ENCODE measurements around the gene MMP8.

MMP8 gene, protein sequence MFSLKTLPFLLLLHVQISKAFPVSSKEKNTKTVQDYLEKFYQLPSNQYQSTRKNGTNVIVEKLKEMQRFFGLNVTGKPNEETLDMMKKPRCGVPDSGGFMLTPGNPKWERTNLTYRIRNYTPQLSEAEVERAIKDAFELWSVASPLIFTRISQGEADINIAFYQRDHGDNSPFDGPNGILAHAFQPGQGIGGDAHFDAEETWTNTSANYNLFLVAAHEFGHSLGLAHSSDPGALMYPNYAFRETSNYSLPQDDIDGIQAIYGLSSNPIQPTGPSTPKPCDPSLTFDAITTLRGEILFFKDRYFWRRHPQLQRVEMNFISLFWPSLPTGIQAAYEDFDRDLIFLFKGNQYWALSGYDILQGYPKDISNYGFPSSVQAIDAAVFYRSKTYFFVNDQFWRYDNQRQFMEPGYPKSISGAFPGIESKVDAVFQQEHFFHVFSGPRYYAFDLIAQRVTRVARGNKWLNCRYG

DNA sequence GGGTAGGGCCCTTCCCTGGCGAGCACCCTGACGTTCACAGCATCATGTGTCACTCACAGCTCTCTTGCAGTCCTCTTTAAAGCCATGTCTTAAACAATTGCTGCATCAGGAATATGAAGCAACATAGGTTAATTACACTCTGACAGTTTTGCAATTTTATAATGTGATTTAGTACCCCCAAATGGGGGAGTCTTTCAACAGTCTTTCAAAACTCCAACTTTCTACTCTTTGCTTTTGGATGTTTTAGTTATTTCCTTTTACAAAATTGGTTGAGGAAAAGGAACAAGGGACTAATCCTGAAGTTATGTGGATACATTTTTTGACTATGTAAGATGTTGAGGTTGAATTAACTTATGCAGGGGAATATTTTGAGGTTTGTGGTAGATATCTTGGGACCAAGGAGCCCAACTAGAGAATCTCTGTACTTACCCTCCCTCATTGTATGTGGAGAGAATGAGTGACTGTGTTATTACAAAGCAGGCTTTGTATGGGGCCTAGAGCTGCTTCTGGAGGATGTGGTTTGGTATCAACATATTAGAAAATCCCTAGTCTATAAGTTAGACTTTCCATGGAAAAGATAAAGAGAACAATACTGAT is at the start of gene MMP8:
TSS of gene MMP8 (minus strand) at position 51 of the 597 bp plus-strand sequence. CDS start 99 bp downstream, outside the sequence.
- Histone ChIP-seq H3K4me1 (ENCODE audit: control insufficient read depth, insufficient read depth, low read length) (no peaks in the 10 kb centered on the region), H3K4me3 (ENCODE audit: low read depth, low read length) (no peak within 1 kb of the TSS), H3K27me3 (ENCODE audit: control insufficient read depth, insufficient read depth, low read length) (no peaks in the 10 kb centered on the region), H3K36me3 (ENCODE audit: control insufficient read depth, insufficient read depth, low read length) (no peaks in the 10 kb centered on the region), H3K9ac (ENCODE audit: low read length) (no peak within 1 kb of the TSS), H3K27ac (ENCODE audit: low read depth, low read length) (no peak within 1 kb of the TSS), H3K9me3 (ENCODE audit: control insufficient read depth, insufficient read depth, low read depth, low read length) (0 out of 2 replicates have a peak, but pooled peaks cover 3% of the 10 kb centered on the region)

DNA sequence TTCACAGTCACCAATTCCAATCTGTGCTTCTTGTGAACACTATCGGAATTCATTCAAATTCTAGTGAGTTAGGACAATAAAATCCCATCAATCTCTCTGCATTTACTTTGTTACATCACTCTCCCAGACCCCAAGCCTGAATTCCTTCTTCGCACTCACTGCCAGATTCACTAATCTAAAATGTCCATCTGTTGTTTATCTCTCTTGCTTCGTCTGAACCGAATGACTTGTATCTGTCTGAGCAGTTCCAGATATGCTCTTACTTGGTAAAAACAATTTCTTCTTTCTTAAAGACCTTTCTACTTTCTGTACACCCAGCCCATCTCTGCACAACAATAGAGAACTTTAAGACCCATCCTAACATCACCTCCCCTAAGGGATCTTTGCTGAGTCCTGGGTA is 48.6 kb upstream of the MMP8 start:
- Histone ChIP-seq H3K9me3 (ENCODE audit: control insufficient read depth, insufficient read depth, low read depth, low read length) (no peaks in the 10 kb centered on the region), H3K4me3 (ENCODE audit: low read depth, low read length) (no peak overlapping the region), H3K9ac (ENCODE audit: low read length) (no peak overlapping the region), H3K27me3 (ENCODE audit: control insufficient read depth, insufficient read depth, low read length) (no peaks in the 10 kb centered on the region), H3K4me1 (ENCODE audit: control insufficient read depth, insufficient read depth, low read length) (no peaks in the 10 kb centered on the region), H3K36me3 (ENCODE audit: control insufficient read depth, insufficient read depth, low read length) (no peaks in the 10 kb centered on the region), H3K27ac (ENCODE audit: low read depth, low read length) (no peak overlapping the region)

DNA sequence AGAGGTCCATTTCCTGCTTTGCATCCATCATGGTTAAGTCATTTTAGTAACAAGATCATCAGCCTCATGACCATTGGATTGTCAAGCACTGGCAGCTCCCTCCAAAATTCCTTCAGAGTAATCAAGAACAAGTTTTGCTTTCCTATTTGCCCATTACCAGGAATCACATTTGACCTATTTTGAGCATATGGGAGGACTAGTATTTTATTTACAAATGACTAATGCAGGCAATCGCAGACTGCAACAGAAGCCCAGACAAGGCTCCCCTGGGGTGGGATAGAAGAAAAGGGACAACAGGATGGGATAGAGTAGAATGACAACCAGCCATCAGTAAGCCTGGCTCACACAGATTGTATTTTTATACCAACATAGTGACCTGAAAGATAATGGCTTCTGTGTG is 46.6 kb upstream of the MMP8 start:
- Histone ChIP-seq H3K9me3 (ENCODE audit: control insufficient read depth, insufficient read depth, low read depth, low read length) (no peaks in the 10 kb centered on the region), H3K4me3 (ENCODE audit: low read depth, low read length) (no peak overlapping the region), H3K36me3 (ENCODE audit: control insufficient read depth, insufficient read depth, low read length) (no peaks in the 10 kb centered on the region), H3K27me3 (ENCODE audit: control insufficient read depth, insufficient read depth, low read length) (no peaks in the 10 kb centered on the region), H3K4me1 (ENCODE audit: control insufficient read depth, insufficient read depth, low read length) (no peaks in the 10 kb centered on the region), H3K9ac (ENCODE audit: low read length) (no peak overlapping the region), H3K27ac (ENCODE audit: low read depth, low read length) (no peak overlapping the region)

DNA sequence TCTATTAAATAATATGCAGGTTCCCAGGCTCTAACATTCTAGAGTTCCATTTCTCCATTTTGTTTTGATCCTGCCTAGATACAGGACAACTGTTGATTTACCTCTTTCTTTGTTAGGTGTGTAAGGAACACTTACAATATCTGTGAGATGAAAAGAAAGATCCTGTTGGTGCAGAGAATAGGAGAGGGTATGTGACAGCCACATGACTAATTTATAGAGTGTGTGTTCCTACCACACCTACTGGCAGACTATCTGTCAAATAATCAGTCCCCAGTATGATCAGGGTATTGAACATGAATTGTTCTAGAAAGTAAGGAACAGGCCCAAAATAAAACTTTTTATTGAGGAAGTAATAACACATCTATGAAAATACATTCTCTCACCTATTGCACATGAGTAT is 45.4 kb upstream of the MMP8 start:
- Histone ChIP-seq H3K27ac (ENCODE audit: low read depth, low read length) (no peak overlapping the region), H3K4me3 (ENCODE audit: low read depth, low read length) (no peak overlapping the region), H3K36me3 (ENCODE audit: control insufficient read depth, insufficient read depth, low read length) (no peaks in the 10 kb centered on the region), H3K27me3 (ENCODE audit: control insufficient read depth, insufficient read depth, low read length) (no peaks in the 10 kb centered on the region), H3K9ac (ENCODE audit: low read length) (no peak overlapping the region), H3K9me3 (ENCODE audit: control insufficient read depth, insufficient read depth, low read depth, low read length) (no peaks in the 10 kb centered on the region), H3K4me1 (ENCODE audit: control insufficient read depth, insufficient read depth, low read length) (no peaks in the 10 kb centered on the region)

DNA sequence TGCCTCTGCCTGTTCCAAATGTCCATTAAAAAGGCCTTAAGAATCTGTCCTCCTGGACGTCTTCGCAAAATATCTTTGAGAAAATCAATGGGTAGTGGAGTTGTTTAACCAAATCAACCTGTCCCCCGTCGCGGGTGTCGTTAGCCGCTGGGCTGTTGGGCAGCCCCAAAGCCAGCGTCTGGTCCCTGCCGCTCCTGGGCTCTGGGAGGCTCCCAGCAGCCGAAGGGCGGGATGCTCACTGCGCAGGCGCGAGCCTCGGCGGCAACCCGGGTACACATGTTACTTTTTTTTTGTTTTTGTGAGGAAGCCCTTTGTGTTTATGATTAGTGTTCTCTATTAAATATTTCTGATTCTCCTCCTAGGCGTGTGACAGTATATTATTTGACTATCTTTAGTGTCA is 43.0 kb upstream of the MMP8 start:
- Histone ChIP-seq H3K9ac (ENCODE audit: low read length) (no peak overlapping the region), H3K36me3 (ENCODE audit: control insufficient read depth, insufficient read depth, low read length) (no peaks in the 10 kb centered on the region), H3K9me3 (ENCODE audit: control insufficient read depth, insufficient read depth, low read depth, low read length) (no peaks in the 10 kb centered on the region), H3K27ac (ENCODE audit: low read depth, low read length) (no peak overlapping the region), H3K4me3 (ENCODE audit: low read depth, low read length) (no peak overlapping the region), H3K27me3 (ENCODE audit: control insufficient read depth, insufficient read depth, low read length) (no peaks in the 10 kb centered on the region), H3K4me1 (ENCODE audit: control insufficient read depth, insufficient read depth, low read length) (no peaks in the 10 kb centered on the region)

DNA sequence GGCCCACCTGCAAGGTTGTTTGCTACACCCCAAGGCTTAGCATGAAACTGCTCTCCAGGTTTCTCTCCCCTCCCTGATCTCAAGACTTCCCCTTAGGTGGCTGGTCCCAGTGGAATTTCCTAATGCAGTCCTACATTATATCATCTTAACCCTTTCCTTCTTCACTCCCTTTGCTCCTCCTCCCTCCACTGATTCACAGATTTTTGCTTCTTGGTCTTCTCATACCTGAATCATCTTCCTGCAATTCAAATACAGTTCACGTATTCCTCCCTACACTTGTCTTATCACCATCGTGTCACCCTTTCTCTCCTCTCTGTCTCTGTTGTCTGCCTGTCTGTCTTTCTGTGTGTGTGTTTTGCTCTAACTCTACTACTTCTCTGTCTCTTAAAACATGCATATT is 38.7 kb upstream of the MMP8 start:
- Histone ChIP-seq H3K27ac (ENCODE audit: low read depth, low read length) (no peak overlapping the region), H3K9me3 (ENCODE audit: control insufficient read depth, insufficient read depth, low read depth, low read length) (no peaks in the 10 kb centered on the region), H3K36me3 (ENCODE audit: control insufficient read depth, insufficient read depth, low read length) (no peaks in the 10 kb centered on the region), H3K4me3 (ENCODE audit: low read depth, low read length) (no peak overlapping the region), H3K9ac (ENCODE audit: low read length) (no peak overlapping the region), H3K4me1 (ENCODE audit: control insufficient read depth, insufficient read depth, low read length) (peaks cover 11% of the 10 kb centered on the region; the same call in 1 of the 2 replicates), H3K27me3 (ENCODE audit: control insufficient read depth, insufficient read depth, low read length) (no peaks in the 10 kb centered on the region)

DNA sequence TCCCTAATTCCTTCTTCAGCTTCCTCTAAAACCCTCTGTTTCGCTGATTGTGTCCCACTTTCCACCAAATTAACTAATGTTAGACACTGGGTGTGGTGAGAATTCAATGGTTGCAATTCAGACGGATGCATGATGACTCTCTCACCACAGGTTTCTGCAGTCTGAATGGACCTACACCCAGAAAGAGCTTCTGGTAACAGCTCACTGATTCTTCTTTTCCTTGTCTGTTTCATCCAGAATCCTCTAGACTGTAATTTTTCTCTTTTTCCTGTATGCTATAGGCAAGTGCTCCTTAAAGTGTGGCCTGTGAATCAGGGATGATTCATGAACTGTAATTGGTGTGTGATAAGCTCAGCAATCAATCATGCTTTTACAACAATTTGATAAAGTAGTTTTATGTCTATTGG is 37.6 kb upstream of the MMP8 start:
- H3K36me3 ChIP-seq (ENCODE audit: control insufficient read depth, insufficient read depth, low read length) = no peaks in the 10 kb centered on the region

DNA sequence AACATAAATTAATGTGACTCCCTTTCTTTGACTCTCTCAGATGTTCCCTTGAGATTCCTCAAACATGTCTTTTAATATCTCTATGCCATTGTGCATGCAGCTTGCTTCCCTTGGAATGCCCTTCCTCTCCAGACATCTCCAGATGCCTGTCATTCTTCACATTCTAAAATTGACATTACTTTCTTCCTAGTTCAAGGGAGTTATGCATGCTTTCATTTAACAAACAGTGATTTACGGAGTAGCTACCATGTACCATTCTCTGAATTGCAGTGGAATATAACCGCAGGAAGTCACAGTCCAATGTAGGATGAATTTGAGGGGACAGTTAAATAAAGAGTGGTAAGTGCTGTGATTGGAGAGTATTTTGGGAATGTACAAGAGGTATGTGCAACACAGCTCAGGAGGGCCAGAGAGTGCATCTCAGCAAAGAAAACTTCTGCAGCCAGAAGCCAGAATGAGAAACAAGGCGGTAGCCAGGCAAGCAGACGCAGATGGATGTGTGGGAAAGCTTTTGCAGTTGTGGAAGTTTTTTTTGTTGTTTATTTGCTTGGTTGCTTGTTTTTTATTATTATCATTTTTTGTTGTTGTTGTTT is 37.0 kb upstream of the MMP8 start:
- Histone ChIP-seq H3K27me3 (ENCODE audit: control insufficient read depth, insufficient read depth, low read length) (no peaks in the 10 kb centered on the region), H3K4me3 (ENCODE audit: low read depth, low read length) (no peak overlapping the region; the same call in 1 of the 2 replicates), H3K4me1 (ENCODE audit: control insufficient read depth, insufficient read depth, low read length) (peaks cover 11% of the 10 kb centered on the region; the same call in 1 of the 2 replicates), H3K36me3 (ENCODE audit: control insufficient read depth, insufficient read depth, low read length) (no peaks in the 10 kb centered on the region), H3K9ac (ENCODE audit: low read length) (no peak overlapping the region), H3K27ac (ENCODE audit: low read depth, low read length) (no peak overlapping the region; the same call in 1 of the 2 replicates), H3K9me3 (ENCODE audit: control insufficient read depth, insufficient read depth, low read depth, low read length) (no peaks in the 10 kb centered on the region)

More for the DNA sequence above, 37.6 kb upstream of the MMP8 start:
- no peak overlapping the region for H3K9ac ChIP-seq (ENCODE audit: low read length)
- H3K27me3 ChIP-seq (ENCODE audit: control insufficient read depth, insufficient read depth, low read length) = no peaks in the 10 kb centered on the region
- peaks cover 11% of the 10 kb centered on the region; the same call in 1 of the 2 replicates for H3K4me1 ChIP-seq (ENCODE audit: control insufficient read depth, insufficient read depth, low read length)
- no peak overlapping the region for H3K4me3 ChIP-seq (ENCODE audit: low read depth, low read length)
- no peaks in the 10 kb centered on the region for H3K9me3 ChIP-seq (ENCODE audit: control insufficient read depth, insufficient read depth, low read depth, low read length)
- H3K27ac ChIP-seq (ENCODE audit: low read depth, low read length) = no peak overlapping the region

DNA sequence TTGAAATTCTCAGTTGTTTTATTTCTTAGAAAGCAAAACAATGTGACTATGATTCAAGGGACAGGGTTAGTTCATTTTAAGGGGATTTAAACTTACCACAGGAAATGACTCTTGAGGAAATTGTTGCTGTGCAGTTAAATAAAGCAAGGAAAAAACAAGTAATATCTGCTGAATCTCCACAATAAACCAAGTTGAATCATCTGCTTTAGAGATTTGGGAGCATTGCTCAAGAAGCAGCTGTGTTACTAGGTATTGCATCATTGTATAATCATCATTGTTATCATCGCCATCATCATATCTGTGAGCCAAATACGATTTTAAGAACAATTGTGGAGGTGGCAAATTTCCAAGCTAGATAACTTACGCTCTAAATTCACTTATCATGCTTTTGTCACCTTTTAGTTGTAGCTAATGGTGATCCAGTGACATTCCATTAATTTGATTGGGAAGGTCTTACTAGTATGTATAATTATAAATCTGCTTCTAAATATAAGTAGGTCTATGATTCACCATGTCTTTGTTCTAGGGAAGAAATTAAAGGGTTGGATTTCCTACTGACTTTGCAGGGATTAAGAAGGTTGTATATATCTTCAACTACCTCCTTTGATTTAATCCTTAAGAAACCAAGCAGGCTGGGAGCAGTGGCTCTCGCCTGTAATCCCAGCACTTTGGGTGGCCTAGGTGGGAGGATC is 35.7 kb upstream of the MMP8 start:
- H3K4me3 ChIP-seq (ENCODE audit: low read depth, low read length) = no peak overlapping the region
- no peaks in the 10 kb centered on the region for H3K9me3 ChIP-seq (ENCODE audit: control insufficient read depth, insufficient read depth, low read depth, low read length)
- H3K27ac ChIP-seq (ENCODE audit: low read depth, low read length) = no peak overlapping the region
- H3K4me1 ChIP-seq (ENCODE audit: control insufficient read depth, insufficient read depth, low read length) = peaks cover 11% of the 10 kb centered on the region; the same call in 1 of the 2 replicates
- H3K27me3 ChIP-seq (ENCODE audit: control insufficient read depth, insufficient read depth, low read length) = no peaks in the 10 kb centered on the region
- no peaks in the 10 kb centered on the region for H3K36me3 ChIP-seq (ENCODE audit: control insufficient read depth, insufficient read depth, low read length)
- no peak overlapping the region for H3K9ac ChIP-seq (ENCODE audit: low read length)

DNA sequence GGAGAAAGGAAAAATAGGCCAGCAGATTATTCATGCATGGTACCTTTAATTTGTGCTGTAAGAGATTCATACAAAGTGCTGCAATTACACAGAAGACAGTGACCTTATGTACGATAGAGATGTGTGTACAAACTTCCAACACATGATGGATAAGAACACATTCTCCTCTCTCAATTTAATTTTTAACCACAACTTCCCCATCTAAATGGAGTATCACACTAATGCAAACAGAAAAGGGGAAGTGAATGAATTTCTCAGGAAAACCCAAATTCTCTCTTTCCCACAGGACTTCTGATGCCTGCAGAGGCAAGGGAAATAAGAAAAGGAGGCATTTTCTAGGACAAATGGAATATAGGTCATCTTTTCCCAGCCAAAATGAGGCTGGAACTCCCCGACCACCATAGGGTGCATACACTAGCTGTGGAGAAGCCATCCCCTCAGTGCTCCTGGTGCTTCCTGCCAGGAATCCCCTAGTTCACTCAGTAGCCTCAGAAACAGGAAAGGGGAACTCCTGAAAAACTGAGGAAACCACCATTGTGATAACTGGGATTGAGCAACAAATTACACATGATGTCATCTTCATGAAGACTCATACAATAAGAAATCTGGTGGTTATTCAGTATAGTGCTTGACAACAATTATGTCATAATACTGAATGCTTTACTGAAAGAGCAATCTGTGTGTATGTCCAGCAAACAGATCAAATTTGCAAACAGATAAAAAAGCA is 33.2 kb upstream of the MMP8 start:
- Histone ChIP-seq H3K4me1 (ENCODE audit: control insufficient read depth, insufficient read depth, low read length) (peaks cover 15% of the 10 kb centered on the region), H3K9me3 (ENCODE audit: control insufficient read depth, insufficient read depth, low read depth, low read length) (no peaks in the 10 kb centered on the region), H3K9ac (ENCODE audit: low read length) (no peak overlapping the region), H3K27ac (ENCODE audit: low read depth, low read length) (no peak overlapping the region), H3K4me3 (ENCODE audit: low read depth, low read length) (no peak overlapping the region), H3K27me3 (ENCODE audit: control insufficient read depth, insufficient read depth, low read length) (no peaks in the 10 kb centered on the region), H3K36me3 (ENCODE audit: control insufficient read depth, insufficient read depth, low read length) (no peaks in the 10 kb centered on the region)

Measured in HUES6 (cell line).